Choroid plexus epithelial cell (primary cell): Measurements from ENCODE around the gene PRLR.

Experiments
- DNase-seq: peaks from one replicate; pipeline ENCODE4 v3.0.0-alpha.2; 2010; ENCODE audit warnings: low read depth
- H3K4me3 ChIP-seq: 2 replicates; pipeline ENCODE4 v1.5.1; 2011; ENCODE audit warnings: low read depth, mild to moderate bottlenecking, control low read depth, low read length, moderate library complexity
- TF ChIP-seq, protein P1 (sequence below): conservative IDR thresholded peaks from 2 replicates; pipeline ENCODE4 v1.5.1; 2011; ENCODE audit warnings: low read depth, mild to moderate bottlenecking, control low read depth, inconsistent platforms, low read length, moderate library complexity

The PRLR gene

DNA sequence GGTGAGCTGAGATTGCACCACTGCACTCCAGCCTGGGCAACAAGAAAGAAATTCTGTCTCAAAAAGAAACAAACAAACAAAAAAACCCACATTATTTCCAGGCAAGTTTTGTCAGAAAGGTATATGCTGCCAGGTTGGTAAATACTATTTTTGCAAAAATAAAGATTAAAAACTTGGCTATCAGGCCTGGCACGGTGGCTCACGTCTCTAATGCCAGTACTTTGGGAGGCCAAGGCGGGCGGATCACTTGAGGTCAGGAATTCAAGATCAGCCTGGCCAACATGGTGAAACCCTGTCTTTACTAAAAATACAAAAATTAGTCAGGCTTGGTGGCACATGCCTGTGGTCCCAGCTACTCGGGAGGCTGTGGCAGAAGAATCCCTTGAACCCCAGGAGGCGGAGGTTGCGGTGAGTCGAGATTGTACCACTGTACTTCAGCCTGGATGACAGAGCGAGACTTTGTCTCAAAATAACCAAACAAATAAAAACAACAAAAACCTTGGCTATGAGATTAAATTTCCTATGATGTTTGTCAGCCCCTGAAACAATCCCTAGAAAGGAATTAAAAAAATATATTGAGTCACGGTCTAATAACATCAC lies 205.3 kb downstream of the PRLR start:
- no peak overlapping the region for H3K4me3 ChIP-seq
- DNase-seq = no peak
- TF ChIP-seq, protein P1, sequence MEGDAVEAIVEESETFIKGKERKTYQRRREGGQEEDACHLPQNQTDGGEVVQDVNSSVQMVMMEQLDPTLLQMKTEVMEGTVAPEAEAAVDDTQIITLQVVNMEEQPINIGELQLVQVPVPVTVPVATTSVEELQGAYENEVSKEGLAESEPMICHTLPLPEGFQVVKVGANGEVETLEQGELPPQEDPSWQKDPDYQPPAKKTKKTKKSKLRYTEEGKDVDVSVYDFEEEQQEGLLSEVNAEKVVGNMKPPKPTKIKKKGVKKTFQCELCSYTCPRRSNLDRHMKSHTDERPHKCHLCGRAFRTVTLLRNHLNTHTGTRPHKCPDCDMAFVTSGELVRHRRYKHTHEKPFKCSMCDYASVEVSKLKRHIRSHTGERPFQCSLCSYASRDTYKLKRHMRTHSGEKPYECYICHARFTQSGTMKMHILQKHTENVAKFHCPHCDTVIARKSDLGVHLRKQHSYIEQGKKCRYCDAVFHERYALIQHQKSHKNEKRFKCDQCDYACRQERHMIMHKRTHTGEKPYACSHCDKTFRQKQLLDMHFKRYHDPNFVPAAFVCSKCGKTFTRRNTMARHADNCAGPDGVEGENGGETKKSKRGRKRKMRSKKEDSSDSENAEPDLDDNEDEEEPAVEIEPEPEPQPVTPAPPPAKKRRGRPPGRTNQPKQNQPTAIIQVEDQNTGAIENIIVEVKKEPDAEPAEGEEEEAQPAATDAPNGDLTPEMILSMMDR = no peak

DNA sequence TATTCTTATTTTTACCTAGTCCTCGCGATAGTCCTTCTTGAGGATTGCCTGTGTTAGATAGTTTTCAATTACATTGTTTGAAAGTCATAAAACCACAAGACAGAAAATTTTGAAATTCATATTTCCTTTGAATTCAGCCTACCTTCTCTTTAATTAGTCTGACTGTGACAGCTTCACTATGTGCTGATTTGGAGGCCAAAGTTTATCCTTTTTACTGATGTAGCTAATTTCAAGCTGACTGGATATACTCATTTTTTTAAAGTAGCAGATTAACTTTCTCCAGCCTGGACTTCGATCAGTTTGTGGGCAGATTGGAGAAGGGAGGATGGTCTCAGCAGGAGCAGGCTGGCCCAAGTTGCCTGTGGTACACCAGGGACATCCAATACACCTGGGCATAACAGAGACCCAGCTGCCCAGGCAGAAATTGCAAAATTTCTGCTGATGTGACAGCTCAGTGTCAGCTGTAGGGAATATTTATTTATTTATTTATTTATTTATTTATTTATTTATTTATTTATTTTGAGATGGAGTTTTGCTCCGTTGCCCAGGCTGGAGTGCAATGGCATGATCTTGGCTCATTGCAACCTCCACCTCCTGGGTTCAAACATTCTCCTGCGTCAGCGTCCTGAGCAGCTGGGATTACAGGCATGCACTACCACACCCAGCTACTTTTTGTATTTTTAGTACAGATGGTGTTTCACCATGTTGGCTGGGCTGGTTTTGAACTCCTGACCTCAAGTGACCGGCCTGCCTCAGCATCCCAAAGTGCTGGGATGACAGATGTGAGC lies 206.7 kb downstream of the PRLR start:
- no peak for DNase-seq
- TF ChIP-seq, protein P1 = no peak
- H3K4me3 ChIP-seq = no peak overlapping the region

DNA sequence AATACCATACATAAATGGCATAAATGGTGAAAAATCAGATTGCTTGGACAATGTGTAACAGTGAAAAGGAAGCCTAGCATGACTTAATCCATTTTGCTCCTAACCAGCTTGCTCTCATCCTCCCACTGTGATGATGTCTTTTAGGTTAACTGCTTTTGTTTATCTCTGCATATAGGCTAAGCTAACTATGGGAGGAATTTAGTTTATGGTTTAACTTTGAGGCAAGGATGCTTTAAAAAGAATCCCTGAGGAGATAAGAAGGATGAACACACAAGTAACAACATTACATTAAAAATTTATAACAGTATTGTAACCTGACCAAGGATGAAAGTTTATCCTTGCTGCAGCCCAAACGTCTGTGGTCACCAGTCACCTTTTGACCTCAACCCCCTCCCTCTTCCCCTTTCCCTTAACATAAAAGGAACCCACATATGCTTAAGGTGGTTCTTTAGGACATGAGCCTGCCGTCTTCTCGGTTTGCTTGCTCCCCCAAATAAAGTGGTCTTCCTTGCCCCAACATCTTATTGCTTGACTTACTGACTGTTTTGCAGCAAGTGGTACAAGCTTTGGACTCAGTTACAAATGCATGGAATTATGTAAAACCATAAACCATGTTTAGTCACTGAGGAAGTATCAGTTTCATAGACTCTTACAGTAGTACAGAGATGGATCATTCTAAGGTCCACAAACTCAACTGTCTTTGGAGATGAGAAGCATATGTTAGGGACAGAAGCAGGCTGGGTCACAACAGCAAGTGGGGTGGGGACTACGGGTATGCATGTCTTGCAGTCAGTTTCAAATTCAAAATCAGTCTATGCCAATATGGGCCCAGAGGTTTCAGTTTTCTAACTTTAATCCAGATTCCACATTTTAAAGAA lies 213.9 kb downstream of the PRLR start:
- peak; percentile 27 for DNase-seq
- TF ChIP-seq, protein P1 = no peak
- H3K4me3 ChIP-seq = no peak overlapping the region

- TF ChIP-seq, protein P1 = no peak
- no peak overlapping the region for H3K4me3 ChIP-seq
- DNase-seq = no peak
Observed at GRCh38 chr5:35015063-35015462, 215.2 kb downstream of the PRLR start.

DNA sequence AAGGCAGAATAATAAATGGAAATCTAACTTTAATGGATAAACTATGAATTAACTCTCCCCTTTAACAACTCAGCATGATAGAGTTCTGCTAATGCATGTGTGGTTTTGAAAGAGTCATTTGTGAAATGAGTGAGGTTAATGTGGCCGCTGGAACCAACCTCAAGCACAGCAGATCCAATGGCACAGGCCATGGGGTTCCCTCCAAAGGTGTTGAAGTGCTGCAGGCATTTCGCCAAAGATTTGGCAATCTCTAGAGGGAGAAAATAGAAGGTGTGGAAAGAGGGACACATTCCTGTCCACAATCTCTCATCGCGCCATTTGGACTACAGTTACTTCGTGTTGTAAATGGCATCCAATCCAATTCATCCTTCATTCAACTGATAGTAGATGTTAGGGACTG lies 217.5 kb downstream of the PRLR start:
- TF ChIP-seq, protein P1 = no peak
- no peak overlapping the region for H3K4me3 ChIP-seq

DNA sequence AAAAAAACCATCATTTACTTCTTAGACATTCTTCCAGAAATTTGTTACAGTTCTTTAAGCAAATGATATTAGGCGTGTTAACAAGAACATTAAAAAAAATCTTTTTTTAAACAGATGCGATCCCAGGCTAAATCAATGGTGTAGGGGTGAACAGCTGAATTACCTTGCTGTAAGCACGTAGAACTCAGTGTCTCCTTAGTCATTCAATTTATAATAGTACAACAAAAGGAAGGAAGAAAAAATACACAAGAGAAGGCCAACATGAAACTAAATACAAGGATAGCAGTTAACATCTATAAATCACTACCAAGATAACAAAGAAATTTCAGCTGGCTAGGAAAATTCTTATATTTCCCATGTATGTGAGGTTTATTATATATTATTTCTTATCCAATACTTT lies 217.9 kb downstream of the PRLR start:
- TF ChIP-seq, protein P1 = no peak
- no peak for DNase-seq
- no peak overlapping the region for H3K4me3 ChIP-seq

More for the DNA sequence above, 217.5 kb downstream of the PRLR start:
- peak; percentile 67 for DNase-seq
